Peyer's patch (tissue), 4 donors: Measurements from ENCODE around the gene FBXO17. TPM values are rescaled to one million over a fixed set of nuclear protein-coding genes. Genes with fewer than 3 reads are reported as not detected.
A peak's percentile ranks its signal among the peaks of the same experiment; 100 is the strongest.

Source experiments
- DNase-seq, 3 donors: peaks; one replicate each; pipeline ENCODE4 v3.0.0-alpha.2; 2017 to 2019
- H3K27ac ChIP-seq, 4 donors: fragments of 200-600 bp; sonication (generic); one replicate each; pipeline ENCODE4 v1.5.1; 2016 to 2019
- H3K27me3 ChIP-seq, 2 donors: fragments of 200-600 bp; sonication (generic); one replicate each; pipeline ENCODE4 v1.5.1; 2019
- H3K36me3 ChIP-seq, 3 donors: fragments of 200-600 bp; sonication (generic); one replicate each; pipeline ENCODE4 v1.5.1; 2016 to 2019
- H3K4me1 ChIP-seq, 4 donors: fragments of 200-600 bp; sonication (generic); one replicate each; pipeline ENCODE4 v1.5.1; 2016 to 2019
- H3K4me3 ChIP-seq, 4 donors: fragments of 200-600 bp; sonication (generic); 1 replicate in 3 of 4; 2 replicates in 1 of 4; pipeline ENCODE4 v1.5.1; 2016 to 2019; ENCODE audit warnings: mild to moderate bottlenecking in 1 of 4
- H3K9me3 ChIP-seq, 4 donors: fragments of 200-600 bp; sonication (generic); one replicate each; pipeline ENCODE4 v1.5.1; 2016 to 2019; ENCODE audit warnings: mild to moderate bottlenecking in 1 of 4
- POLR2A ChIP-seq, 2 donors: fragments of 450-650 bp; IDR thresholded peaks; one replicate each; pipeline ENCODE4 v1.5.1; 2017; ENCODE audit warnings: antibody characterized with exemption in 2 of 2, mild to moderate bottlenecking in 2 of 2, moderate library complexity in 2 of 2
- total RNA-seq, 4 donors: library from RNA; depleted of rRNA; stranded (reverse); fragments of >200 nt; gene quantifications; one replicate each; pipeline ENCODE4 v1.1.0, GENCODE V29; 2016
- TF ChIP-seq, protein P1 (sequence below), 6 experiments: fragments of 450-650 bp in 4 of 6; fragments of 200-600 bp in 2 of 6; sonication (generic) in 1 of 6; IDR thresholded peaks; one replicate each; pipeline ENCODE4 v1.5.1; 2017 to 2019; ENCODE audit warnings: antibody characterized with exemption in 6 of 6, mild to moderate bottlenecking in 3 of 6, moderate library complexity in 1 of 6

Gene FBXO17
- total RNA-seq, 4 donors from 2014 or later, result 1.4 to 5.4 (median 3.9) TPM

DNA sequence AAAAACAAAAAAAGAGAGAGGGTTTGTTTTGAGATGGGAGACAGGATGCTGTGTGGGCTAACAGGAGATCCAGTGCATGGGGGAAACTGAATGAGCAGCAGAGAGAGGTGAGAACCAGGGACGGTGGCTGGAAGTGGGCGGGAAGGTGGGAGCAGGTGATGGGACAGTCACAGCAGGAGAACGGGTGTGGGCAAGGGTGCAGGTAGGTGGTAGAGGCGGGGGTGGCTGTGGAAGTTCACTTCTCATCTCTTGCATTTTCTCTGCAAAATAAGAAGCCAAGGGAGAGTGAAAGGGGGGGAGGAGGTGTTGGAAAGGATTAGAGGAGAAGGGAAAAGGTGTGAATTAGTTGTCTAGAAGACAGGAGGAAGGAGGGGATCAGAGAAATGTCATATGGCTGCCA lies 21.9 kb downstream of the FBXO17 start:
- TF ChIP-seq, protein P1, sequence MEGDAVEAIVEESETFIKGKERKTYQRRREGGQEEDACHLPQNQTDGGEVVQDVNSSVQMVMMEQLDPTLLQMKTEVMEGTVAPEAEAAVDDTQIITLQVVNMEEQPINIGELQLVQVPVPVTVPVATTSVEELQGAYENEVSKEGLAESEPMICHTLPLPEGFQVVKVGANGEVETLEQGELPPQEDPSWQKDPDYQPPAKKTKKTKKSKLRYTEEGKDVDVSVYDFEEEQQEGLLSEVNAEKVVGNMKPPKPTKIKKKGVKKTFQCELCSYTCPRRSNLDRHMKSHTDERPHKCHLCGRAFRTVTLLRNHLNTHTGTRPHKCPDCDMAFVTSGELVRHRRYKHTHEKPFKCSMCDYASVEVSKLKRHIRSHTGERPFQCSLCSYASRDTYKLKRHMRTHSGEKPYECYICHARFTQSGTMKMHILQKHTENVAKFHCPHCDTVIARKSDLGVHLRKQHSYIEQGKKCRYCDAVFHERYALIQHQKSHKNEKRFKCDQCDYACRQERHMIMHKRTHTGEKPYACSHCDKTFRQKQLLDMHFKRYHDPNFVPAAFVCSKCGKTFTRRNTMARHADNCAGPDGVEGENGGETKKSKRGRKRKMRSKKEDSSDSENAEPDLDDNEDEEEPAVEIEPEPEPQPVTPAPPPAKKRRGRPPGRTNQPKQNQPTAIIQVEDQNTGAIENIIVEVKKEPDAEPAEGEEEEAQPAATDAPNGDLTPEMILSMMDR (IDR thresholded peaks at IDR 0.05), result no peak
- no peak for TF ChIP-seq POLR2A (IDR thresholded peaks at IDR 0.05)
- DNase-seq, result no peak
- Histone ChIP-seq H3K4me3 (no peak overlapping the region), H3K4me1 (peaks cover 4 to 8% (median 7%) of the 10 kb centered on the region in 4 donors), H3K36me3 (no peaks in the 10 kb centered on the region), H3K9me3 (peaks cover 0 to 7% (median 0%) of the 10 kb centered on the region in 4 donors), H3K27ac (no peak overlapping the region), H3K27me3 (no peaks in the 10 kb centered on the region)

DNA sequence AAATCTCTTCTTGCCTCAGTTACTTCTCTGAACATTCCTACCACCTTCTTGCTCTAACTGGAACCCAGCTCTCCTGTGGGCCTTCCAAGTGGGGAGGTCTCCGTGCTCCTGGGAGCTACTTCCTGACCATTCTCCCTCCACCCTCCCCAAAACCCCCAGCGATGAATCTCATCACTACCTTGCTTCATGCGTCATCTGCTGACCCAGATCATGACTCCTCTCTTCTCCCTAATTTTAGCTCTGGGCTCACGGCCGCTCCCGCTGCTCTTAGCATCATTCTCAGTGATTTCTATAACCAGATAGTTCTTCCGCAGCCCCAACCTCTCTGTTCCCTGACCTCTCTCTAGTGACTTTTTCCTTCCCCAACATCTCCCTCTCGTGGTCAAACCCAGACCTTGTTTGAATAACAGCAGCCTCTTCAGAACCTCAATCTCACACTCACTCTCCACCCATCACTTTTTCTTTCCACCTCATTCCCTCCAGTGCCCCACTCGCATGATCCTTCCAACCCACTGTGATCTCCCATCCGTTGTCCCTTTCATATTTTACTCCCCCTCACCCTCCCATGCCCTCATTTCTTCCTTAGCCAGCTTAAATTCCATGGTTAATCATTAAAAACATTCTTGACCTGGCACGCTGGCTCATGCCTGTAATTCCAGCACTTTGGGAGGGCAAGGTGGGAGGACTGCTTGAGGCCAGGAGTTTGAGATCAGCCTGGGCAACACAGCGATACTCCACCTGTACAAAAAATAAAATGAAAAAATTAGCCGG lies 23.0 kb downstream of the FBXO17 start:
- no peak overlapping the region for H3K4me3 ChIP-seq
- H3K36me3 ChIP-seq, result no peaks in the 10 kb centered on the region
- H3K27ac ChIP-seq, result no peak overlapping the region
- H3K9me3 ChIP-seq, result peaks cover 0 to 7% (median 0%) of the 10 kb centered on the region in 4 donors
- TF ChIP-seq POLR2A (IDR thresholded peaks at IDR 0.05), result no peak
- TF ChIP-seq, protein P1 (IDR thresholded peaks at IDR 0.05), result peak in 4 of 6 experiments; percentile 36 to 55 (median 52)
- DNase-seq, result peak in 1 of 3 donors; percentile 64
- no peaks in the 10 kb centered on the region for H3K27me3 ChIP-seq
- peaks cover 4 to 8% (median 7%) of the 10 kb centered on the region in 4 donors for H3K4me1 ChIP-seq

GRCh38 chr19:38951187-38951586 lies 24.4 kb downstream of the FBXO17 start:
- no peak overlapping the region for H3K4me3 ChIP-seq
- peaks cover 0 to 7% (median 0%) of the 10 kb centered on the region in 4 donors for H3K9me3 ChIP-seq
- H3K27ac ChIP-seq, result no peak overlapping the region
- no peaks in the 10 kb centered on the region for H3K27me3 ChIP-seq
- DNase-seq, result no peak
- TF ChIP-seq, protein P1 (IDR thresholded peaks at IDR 0.05), result no peak
- no peak for TF ChIP-seq POLR2A (IDR thresholded peaks at IDR 0.05)
- peaks cover 4 to 8% (median 7%) of the 10 kb centered on the region in 4 donors for H3K4me1 ChIP-seq
- H3K36me3 ChIP-seq, result no peaks in the 10 kb centered on the region

DNA sequence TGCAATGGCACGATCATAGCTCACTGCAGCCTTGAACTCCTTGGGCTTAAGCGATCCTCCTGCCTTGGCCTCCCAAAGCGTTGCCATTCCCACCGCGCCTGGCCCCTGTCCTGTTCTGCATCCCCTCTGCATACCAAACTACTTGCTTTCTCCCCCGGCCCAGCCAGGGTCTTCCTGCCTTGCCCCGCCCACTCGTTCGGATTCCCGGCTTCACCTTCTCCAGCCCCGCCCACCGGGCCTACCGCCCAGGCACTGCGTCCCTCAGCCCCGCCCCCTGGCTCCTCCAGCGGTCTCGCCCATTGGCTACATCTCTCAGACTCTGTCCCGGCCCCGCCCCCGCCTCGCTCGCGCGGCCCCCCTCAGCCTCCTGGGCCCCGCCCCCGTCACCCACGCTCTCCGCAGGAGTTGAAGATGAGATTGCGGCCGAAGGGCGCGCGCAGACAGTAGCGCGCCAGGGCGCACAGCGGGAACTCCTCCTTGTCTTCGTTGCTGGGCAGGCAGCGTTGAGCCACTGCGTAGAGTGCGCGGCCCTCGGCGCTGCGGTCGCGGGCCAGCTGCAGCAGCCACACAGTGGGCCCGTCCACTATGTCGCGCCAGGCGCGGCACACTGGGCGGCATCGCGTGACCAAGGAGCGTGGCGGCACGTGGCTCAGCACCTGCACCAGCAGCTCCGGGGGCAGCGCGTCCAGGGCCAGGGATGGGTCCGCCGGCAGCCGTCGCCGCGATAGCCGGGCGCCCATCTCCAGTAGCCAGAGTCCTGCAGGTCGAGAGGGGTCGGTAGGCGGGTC lies 25.8 kb downstream of the FBXO17 start:
- peak; percentile 68 to 88 (median 82) for DNase-seq
- Histone ChIP-seq H3K9me3 (peaks cover 0 to 7% (median 0%) of the 10 kb centered on the region in 4 donors), H3K36me3 (no peaks in the 10 kb centered on the region), H3K27me3 (no peaks in the 10 kb centered on the region), H3K27ac (no peak overlapping the region), H3K4me1 (peaks cover 4 to 8% (median 7%) of the 10 kb centered on the region in 4 donors), H3K4me3 (peak overlapping the region; percentile 3 to 41 (median 36))
- TF ChIP-seq, protein P1 (IDR thresholded peaks at IDR 0.05), result no peak
- no peak for TF ChIP-seq POLR2A (IDR thresholded peaks at IDR 0.05)

- Histone ChIP-seq H3K36me3 (no peaks in the 10 kb centered on the region), H3K9me3 (peaks cover 0 to 7% (median 0%) of the 10 kb centered on the region in 4 donors), H3K4me3 (no peak overlapping the region), H3K4me1 (peaks cover 4 to 8% (median 7%) of the 10 kb centered on the region in 4 donors), H3K27ac (no peak overlapping the region), H3K27me3 (no peaks in the 10 kb centered on the region)
- DNase-seq, result no peak
- TF ChIP-seq POLR2A (IDR thresholded peaks at IDR 0.05), result no peak
- TF ChIP-seq, protein P1 (IDR thresholded peaks at IDR 0.05), result no peak
Observed at GRCh38 chr19:38946229-38947010, 29.1 kb downstream of the FBXO17 start.
